GM19099 (cell line): ENCODE measurements around the gene NES.

Experiments used
- POLR2A ChIP-seq: IDR thresholded peaks from 3 replicates; pipeline ENCODE4 v1.6.1; 2011; ENCODE audit warnings: low read depth; ENCODE audit not compliant: insufficient read length; ENCODE audit errors: extremely low read depth

Gene NES

GRCh38 chr1:156693848-156694689 lies 16.9 kb upstream of the NES start:
- no peak for TF ChIP-seq POLR2A

- no peak for TF ChIP-seq POLR2A
These were observed 16.0 kb upstream of the NES start for GRCh38 chr1:156692925-156693847.

DNA sequence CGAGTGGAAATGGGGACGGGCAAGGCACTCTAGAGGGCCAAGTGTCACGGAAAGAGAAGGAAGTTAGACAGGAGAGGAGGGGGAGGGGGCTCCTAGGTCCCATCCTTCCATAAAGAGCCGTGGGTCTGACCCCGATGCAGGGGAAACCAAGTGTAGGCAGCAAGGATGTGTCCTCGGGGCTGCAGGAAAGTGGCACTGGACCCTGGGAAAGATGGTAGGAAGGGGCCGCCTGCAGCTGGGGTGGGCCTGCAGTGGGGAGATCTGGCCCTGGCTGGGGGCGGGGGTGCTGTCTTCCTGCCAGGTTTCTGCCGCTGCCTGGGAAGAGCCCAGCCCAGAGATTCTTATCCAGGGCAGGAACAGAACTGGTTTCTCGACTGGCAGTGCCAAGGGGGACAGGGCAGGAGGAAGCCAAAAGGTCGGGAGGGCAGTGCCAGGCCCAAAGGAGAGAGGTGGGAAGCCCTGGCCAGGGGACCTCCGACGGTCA lies 15.3 kb upstream of the NES start:
- no peak for TF ChIP-seq POLR2A

- no peak for TF ChIP-seq POLR2A
These were observed 14.6 kb upstream of the NES start for GRCh38 chr1:156691665-156692440.

GRCh38 chr1:156691191-156691590 lies 14.0 kb upstream of the NES start:
- no peak for TF ChIP-seq POLR2A

DNA sequence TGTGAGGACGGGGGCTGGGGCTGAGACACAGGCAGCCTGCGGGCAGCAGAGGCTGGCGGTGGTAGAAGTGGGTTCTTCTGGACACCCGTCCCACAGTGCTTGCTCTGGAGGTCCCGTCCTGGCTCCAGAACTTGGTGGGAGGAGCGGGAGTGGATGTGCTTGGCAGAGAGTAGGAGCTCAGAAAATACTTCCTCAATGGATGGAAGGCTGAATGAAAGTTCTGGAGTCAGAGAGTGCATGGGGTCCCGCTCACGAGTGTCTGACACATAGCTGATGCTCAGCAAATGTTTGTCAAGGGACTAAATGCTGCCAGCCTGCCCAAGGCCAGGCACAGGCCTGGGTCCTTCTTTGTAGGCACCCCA lies 13.4 kb upstream of the NES start:
- TF ChIP-seq POLR2A, result no peak

- no peak for TF ChIP-seq POLR2A
These were observed 12.9 kb upstream of the NES start for GRCh38 chr1:156689953-156690674.

- TF ChIP-seq POLR2A, result no peak
These were observed 12.1 kb upstream of the NES start for GRCh38 chr1:156689035-156689952.

DNA sequence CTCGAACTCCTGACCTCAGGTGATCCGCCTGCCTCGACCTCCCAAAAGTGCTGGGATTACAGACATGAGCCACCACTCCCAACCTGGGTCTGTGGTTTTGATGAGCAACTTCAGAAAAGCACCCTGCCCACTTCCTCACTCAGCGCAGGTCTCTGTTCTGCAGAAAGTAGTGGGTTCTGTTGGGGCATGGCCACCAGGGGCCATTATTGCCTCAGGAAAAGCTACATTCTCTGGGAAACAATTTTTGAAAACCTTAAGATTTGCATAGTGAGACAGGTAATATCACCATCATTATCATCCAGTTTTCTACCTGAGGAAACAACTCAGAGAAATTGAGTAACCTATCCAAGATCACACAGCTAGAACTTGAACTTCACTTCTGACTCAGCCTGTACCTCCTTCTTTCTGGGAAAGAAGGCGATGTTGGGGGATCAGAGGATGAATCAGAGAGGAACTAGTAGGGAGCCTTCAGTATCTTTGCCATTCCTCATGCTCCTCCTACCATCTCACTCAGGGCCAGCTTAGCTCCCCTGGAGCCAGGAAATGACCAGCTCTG lies 7.1 kb upstream of the NES start:
- no peak for TF ChIP-seq POLR2A

GRCh38 chr1:156682166-156682890 lies 5.1 kb upstream of the NES start:
- TF ChIP-seq POLR2A, result no peak

- TF ChIP-seq POLR2A, result no peak
These were observed 4.2 kb upstream of the NES start for GRCh38 chr1:156681196-156681960.

GRCh38 chr1:156680056-156680455 lies 2.8 kb upstream of the NES start:
- TF ChIP-seq POLR2A, result no peak
